Stimulated activated CD8-positive, alpha-beta memory T cell treated with anti-CD3 and anti-CD28 coated beads, Interleukin-7, amount 100 ng/mL, for 4 hours (primary cell): ENCODE results near the gene HDAC11.
"Not testable (repeated sequence)": the region's sequence is repeated elsewhere in the genome, so short reads cannot be mapped to it uniquely, and the experiment has no call there.

Experiments
- DNase-seq, 2 donors: peaks; one replicate each; pipeline ENCODE4 v3.0.0-alpha.2; 2020; ENCODE audit warnings: low read depth in 2 of 2

The HDAC11 gene

DNA sequence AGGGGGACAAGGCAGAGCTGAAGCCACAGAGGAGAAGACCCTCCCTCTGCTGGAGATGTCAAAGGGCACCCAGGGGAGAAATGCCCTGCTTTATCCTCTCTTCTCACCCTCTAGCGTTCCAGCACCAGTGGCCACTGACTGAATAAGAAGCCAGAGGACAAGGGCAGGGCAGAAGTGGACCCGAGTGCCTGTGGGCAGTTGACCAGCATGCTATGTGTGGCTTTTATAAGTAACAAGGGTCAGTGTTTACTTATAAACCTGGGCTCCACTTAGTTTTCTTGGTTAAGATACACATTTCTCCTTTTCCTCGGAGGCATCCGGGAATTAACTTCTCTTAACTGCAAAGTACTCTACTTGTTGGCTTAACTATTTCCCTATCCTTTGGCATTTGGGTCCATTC, 13.3 kb upstream of the HDAC11 start:
- DNase-seq = no peak

DNA sequence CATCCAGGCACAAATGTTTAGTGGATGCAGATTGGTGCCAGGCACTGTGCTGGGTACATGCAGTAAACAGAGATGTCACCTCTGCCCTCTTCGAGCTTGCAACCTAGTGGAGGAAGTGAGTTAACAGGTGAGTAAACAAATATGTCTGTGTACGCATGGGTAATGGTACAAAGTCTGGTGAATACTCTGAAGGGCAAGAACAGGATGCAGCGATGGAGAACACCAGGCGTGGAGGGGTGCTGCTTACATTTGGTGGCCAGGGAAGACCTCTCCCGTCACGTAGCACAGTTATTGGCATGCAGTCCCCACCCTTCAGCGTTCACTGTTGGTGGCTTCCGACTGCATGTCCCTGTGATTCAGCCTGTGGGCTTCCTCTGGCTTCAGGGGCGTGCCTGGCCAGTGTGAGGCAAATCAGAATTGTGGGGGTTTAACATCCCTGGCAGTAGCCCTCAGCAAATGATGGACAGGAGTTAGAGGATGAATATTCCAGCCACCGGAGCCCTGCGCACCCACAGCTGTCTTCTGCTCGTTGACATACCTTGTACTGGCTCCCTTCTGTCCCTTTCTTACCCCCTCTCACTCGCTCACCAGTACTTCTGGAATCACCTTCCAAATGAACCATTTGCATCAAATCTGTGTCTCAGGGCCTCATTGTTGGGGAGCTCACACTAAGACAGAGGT, 9.1 kb upstream of the HDAC11 start:
- no peak for DNase-seq

DNA sequence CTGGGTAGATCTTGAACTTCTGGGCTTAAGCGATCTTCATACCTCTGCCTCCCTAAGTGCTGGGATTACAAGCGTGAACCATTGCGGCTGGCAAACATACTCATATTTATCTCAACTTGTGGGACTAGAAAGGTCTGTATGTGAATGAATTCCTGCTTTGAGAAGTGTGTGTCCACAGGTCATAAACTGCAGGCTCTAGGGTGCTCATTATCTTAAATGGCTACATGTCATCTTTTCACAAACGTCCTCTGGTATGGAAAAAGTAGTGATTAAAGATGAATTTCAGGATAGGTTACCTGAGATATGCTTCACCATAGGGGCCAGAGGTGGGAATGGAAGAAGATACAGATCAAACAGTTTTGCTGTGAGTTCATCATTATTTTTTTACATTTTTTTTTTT, 7.8 kb upstream of the HDAC11 start:
- no peak for DNase-seq

DNA sequence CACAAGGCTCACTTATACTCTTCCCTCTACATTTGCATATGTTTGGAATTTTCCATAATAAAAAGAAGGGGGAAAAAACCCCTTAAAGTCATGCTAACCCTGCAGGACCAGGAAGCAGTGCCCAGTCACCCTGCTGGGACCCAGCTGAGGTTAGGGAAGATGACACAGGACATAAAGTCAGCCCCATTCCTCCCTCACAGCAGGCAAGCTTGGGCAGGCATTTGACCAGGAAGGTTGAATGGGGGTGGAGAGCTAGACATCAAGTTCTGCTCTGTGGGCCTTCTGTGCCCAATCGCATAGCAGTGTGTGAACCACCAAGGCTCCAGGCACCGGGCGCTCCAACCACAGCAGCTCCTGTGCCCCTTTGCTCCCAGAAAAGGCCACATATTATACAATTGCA, 7.1 kb upstream of the HDAC11 start:
- no peak for DNase-seq

DNA sequence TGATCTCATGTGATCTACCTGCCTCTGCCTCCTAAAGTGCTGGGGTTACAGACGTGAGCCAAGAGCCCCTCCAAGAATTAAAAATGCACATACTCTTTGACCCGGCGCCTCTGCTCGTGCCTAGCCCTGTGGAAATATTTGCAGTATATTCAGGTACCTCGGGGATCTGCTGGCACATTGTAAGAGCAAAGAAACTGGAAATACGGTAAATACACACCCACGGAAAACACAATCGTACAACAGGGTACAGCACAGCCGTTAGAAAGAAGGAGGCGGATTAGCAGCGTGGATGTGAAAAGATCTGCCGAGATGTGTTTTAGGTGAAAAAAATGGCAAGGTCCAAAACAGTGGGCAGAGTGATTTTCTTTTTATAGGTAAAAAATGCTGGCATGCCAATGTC, 6.1 kb upstream of the HDAC11 start:
- DNase-seq = no peak

DNA sequence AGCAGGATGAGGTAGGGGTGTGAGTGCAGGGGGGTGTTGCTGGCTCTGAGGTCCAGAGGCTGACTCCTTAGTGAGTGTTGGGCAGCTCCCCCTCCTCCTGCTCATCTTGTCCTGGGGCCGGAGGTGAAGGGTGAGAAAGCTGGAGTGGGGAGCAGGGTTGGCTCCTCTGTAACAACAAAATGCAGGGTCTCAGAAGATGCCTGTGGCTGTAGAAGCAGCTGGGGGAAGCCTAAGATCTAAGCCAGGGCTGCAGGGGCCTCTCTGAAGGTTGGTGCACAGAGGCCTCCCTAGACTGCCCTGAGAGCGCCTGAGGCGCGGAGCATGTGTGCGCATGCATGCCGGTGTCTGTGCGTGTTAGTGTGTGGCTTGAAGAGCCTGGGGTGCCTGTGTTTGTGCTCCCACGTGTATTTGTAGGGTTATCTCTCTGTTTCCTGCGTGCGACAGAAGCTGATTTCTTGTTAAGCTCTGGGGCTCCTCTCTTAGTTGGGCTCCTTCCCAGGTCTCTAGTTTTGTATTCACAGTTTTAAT, 5.3 kb upstream of the HDAC11 start:
- DNase-seq = no peak

DNA sequence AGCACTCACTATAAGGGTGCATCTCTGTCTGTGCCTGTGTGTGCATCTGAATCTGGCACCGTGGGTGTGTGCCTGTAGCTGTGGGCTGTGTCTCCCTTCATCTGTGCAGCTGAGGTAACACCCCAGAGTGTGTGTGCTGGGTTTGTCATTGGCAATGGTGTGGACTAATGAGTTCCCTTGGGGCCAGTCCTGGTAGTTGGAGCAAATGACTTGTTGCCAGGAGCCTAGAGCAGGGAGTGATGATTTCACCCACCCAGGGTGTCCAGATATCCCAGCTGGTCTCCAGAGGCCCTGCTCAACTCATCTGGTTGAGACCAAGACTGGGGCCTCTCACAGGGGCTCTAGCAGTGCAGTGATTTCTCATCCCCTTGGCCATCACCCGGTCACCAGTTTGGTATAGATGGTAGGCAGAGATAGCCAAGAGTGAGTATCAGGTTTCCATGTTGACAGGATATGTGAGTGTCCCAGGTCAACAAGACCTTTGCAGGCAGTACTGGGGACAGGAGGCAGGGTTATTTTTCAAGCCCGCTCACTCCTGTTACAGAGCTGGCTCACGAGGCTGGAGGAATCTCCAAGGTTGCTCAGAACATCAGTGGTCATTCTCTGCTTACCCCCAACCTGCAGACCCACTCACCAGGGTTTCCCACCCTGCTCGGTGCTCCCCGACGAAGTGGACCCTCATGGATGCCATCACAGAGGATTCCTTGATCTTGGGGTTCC, 4.1 kb upstream of the HDAC11 start:
- no peak for DNase-seq

DNA sequence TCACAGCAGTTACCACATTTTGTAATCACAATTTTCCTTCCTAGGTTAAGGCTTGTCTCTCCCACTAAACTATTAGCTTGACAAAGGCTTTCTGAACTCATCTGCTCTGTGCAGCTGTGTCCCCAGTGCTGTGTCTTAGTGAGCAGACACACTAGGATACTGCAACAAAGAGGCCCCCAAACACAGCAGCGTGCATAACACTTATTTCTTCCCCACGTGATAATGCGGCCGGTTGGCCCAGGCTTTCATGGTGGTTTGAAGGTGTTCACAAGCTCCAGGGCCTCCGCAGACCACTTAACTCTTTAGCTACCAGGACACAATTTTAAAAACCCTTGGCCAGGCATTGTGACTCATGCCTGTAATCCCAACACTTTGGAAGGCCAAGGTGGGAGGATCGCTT, 2.2 kb upstream of the HDAC11 start:
- DNase-seq = no peak

DNA sequence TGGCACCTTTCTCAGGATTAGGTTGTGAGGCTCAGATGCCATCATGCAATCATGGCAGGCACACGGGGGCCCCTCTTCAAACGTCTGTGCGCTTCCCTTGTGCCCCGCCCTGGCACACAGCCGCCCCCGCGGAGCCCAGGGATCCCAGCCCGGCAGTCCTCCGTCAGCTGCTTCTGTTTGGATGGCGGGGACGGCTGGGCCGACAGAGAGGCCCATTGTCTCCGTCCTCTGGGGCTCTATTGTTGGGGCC, 849 bp upstream of the HDAC11 start:
- DNase-seq = peak in 1 of 2 donors; percentile 40

DNA sequence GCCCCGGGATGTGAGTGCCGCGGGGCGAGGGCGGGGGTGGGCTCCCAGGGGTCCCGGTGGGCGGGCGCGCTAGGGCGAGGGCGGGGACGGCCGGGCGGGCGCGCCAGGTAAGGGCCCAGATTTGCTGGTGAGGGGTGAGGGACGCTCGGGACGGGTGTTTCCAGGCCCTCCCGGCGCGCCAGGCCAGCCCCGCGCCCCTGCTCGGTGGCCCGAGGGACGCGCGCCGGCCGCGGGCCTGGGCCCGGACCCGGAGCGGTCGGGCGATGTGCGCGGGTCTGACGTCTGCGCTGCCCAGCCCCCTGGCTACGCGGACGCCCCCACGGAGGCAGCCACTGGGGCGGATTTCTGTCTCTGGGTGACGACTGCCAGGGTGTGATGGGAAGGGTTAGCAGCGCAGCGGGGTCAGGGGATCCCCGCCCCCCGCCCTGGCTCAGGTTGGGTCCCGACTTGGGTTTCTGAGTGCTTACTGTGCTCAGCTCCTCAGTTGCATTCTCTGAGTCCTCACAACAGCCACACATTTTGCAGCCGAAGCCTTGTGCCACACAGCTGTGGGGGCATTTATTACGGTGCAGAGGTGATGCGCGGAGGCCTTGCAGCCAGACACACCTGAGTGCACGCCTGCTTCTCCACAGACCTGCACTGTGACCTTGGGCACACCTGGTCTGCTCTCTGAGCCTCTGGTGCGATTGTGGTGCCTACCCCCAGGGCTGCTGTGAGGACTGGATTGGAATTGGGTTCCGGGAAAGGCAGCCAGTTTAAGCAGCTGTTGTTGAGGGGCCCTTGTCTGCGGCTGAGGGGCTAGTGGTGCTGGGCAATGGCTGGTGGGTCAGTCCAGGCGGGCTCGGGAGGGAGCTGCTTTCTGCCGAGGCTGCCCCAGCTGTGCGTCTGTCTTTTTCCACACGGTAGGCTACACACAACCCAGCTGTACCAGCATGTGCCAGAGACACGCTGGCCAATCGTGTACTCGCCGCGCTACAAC, 523 bp downstream of the HDAC11 start:
- DNase-seq = peak in 1 of 2 donors; percentile 27

DNA sequence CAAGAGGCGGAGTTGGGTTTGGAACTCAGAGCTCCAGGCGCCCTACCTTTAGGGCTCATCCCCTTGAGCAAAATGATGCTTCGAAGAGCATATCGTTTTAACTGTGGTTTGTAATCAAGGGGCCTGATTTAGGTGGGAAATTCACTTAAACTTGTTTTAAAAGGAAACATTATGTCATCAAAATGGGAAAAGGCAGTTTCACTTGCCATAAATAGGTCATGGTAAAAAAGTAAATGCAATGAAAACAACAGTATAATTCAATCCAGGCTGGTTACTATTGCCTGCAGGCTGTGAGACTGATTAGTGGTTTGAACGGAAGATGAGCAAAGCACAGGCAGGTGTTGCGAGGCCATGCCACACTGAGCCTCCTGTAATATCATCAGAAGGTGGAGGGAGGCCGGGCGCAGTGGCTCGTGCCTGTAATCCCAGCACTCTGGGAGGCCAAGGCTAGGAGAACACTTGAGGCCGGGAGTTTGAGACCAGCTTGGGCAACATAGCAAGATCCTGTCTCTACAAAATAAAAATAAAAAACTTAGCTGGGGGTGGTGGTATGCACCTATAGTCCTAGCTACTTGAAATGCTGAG, 2.1 kb downstream of the HDAC11 start:
- no peak for DNase-seq

DNA sequence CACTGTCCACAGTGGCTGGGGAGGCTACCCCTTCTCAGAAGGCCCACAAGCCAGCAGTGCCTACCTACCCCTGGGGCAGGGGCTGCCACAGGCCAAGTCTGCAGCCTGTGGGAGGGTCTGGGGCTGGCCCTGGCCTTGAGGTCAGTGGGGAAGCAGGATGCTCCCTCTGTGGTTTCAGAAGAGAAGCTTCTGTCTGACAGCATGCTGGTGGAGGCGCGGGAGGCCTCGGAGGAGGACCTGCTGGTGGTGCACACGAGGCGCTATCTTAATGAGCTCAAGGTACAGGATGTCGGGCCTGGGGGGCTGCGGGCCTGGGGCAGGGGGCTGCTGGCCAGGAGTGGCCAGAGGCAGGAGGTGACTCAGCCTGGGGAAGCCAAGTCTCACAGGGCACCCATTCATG, 3.2 kb downstream of the HDAC11 start:
- DNase-seq = no peak

DNA sequence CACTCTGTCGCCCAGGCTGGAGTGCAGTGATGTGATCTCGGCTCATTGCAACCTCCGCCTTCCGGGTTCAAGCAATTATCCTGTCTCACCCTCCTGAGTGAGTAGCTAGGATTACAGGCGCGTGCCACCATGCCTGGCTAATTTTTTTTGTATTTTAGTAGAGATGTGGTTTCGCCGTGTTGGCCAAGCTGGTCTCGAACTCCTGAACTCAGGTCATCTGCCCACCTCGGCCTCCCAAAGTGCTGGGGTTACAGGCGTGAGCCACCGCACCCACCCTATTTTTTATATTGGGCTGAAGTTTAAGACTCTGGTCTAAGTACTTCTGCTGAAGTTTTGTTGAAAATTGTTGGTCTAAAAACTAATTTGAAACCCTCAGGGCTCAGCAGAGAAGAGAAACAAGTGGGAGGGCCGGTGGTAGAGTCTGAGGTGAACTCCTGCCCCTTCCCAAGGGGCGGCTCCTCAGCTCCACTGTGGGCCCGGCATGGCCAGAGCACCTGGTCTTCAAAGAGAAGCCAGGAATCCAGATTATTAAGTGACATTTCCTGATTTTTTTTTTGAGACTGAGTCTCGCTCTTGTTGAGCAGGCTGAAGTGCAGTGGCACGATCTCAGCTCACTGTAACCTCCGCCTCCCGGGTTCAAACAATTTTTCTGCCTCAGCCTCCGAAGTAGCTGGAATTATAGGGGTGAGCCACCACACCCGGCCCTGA, 4.0 kb downstream of the HDAC11 start:
- no peak for DNase-seq

DNA sequence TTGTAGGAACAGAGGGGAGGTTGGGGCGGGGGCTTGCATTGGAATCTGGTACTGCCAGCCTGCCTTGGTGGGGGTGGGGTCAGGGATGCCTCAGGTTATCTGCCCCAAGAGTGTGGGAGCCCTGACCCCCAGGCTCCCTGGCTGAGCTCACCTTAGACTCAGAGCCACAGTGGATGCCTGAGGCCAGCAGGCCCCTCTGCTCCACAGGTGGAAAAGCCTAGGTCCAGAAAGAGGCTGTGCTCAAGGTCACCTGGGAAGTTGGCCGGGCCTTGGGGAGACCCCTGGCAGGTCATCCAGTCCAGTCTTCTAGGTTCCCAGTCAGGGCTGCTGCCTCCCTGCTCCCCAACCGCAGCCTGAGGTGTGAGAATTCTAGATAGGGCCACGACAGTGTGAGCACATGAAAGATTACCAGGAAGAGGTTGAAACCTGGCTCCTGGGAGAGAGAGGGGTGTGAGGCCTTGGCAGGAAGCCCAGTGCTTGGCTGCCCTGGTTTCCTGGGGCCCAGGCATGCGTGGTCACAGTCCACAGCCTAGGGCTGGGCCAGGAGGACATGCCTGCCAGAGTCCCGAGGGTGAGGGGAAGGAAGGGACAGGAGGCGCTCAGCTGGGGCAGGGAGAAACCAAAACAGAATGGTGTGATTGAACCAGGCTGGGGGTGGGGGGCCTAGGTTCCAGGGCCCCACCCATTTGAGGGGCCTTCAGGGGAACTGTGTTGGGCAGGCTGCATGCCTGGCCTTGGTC, 4.9 kb downstream of the HDAC11 start:
- no peak for DNase-seq

DNA sequence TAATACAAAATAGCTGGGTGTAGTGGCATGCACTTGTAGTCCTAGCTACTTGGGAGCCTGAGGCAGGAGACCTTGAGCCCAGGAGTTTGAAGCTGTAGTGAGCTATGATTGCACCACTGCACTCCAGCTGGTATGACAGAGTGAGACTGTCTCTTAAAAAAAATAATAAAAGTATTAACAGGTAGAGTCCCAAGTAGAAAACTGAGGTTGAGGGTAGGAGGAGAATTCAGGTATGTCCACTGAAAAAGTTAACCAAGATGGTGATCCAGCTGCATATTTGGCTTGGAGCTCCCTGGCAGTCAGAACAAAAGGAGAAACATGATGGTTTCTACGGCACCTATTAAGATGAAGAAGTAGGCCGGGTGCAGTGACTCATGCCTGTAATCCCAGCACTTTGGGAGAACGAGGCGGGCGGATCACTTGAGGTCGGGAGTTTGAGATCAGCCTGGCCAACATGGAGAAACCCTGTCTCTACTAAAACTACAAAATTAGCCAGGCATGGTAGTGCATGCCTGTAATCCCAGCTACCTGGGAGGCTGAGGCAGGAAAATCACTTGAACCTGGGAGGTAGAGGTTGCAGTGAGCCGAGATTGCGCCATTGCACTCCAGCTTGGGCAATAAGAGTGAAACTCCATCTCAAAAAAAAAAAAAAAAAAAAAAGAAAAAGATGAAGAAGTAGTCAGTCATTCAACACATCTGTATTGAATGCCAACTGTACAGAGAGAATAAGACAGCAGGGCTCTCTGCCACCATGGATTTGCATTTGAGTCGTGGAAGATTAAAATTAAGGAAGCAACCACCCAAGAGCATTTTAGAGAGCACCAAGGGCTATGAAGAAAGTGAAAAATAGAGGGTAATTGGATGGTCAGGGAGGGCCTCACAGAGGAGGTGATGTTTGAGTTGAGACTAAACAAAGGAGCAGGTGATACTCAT, 5.8 kb downstream of the HDAC11 start:
- DNase-seq = not testable (repeated sequence)

DNA sequence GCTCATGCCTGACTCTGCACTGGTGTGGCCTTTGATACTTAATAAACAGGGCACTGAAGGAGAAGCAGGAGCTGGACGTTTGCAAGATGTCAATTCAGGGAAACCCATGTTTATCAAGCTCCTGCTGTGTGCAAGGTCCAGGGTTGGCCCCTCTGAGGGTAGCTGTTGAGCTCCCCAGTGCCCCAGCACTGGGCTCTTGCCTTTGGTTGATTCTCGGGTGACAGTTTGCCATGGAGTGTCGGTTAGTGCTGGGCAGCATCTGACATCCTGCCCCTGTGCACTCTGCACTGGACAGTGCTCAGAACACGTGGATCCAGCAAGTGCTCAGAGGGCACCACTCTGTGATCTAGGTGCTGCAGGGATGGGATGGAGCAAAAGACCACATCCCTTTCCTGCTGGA, 7.3 kb downstream of the HDAC11 start:
- no peak for DNase-seq

DNA sequence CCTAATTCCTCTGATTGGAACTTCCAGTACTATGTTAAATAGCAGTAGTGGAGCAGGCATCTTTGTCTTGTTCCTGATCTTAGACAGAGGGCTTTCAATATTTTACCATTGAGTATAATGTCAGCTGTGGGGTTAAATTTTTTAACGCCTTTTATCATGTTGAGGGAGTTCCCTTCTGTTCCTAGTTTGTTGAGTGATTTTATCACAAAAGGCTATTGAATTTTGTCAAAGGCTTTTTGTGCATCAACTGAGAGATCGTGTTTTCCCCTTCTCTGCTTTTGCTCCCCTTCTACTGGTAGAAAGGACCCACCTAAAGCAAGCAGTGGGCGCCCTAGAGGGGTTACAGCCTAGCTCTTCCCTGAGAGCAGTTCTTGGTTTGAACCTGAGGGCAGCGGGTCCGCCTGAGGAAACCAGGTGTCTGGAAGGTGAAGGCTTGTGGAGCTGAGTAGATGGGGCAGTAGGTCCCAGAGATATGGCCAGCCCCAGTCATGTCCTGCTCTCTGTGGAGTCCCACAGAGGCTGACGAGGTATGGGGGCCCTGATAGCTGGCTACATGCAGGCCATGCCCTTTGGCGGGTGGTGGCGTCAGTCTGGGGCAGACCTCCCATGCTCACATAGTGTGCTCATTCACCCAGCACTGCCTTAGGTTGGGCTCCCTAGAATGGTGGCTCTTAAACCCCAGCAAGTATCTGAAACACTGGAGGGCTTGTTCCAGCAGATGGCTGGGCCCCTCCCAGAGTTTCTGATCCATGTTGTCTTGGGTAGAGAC, 11.3 kb downstream of the HDAC11 start:
- no peak for DNase-seq

DNA sequence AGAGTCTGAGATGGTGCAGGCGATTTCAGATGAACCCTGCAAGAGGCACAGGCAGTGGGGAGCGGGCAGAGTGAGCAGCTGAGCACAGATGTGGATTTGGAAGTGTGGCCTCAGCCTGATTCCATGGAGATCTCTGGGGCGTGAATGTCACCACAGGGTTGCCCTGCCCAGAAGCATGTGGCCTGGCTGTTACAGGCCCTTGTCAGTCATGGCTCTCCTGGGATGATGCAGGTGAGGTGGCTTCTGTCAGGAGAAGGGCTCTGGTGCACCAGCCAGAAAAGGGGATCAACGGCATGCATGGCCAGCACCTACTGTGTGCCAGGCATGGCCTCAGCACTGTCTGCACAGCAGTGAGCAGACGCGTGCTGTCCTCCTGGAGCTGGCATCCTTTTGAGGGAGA, 11.9 kb downstream of the HDAC11 start:
- no peak for DNase-seq
